Erythroblast (primary cell): ENCODE results near the gene DNAAF1.

Experiments used
- GATA1 ChIP-seq: IDR thresholded peaks from 2 replicates; pipeline ENCODE4 v1.6.1; 2011; ENCODE audit warnings: low read depth, mild to moderate bottlenecking, control low read depth, low read length, moderate library complexity
- POLR2A ChIP-seq: IDR thresholded peaks from 2 replicates; pipeline ENCODE4 v1.6.1; 2011; ENCODE audit warnings: mild to moderate bottlenecking, low read length

DNA sequence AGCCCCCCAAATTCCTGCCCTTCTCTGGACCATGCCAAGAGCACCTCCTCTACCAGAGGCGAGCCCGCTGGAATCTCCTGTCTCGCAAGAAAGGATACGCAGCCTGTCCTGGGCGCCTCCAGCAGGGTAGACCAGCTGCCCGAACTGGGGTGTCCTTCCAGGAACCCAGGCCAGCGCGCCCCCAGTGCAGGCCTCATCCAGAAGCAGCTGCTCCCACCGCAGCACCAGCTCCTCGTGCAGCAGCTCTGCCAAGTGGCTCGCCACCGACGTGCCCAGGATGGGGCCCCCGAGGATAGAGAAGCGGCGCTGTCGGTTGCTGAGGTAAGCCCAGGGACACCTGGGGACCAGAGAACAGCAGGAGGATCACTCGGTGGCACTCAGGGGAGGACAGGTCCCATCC, 37.0 kb downstream of the DNAAF1 start:
- TF ChIP-seq POLR2A (no peak), GATA1 (no peak)
